OCI-LY1 (cell line): ENCODE measurements around the gene DDX31.

Experiments
- EZH2 ChIP-seq: fragments of 200-600 bp; sonication (generic), shearing (Covaris generic); IDR thresholded peaks from 2 replicates; pipeline ENCODE4 v1.8.0; 2017; ENCODE audit warnings: borderline replicate concordance, mixed run types, mild to moderate bottlenecking, antibody characterized with exemption, low read length, moderate library complexity, mixed read lengths
- TF ChIP-seq, protein P1 (sequence below): fragments of 200-600 bp; sonication (generic), shearing (Covaris generic); IDR thresholded peaks from 2 replicates; pipeline ENCODE4 v1.5.1; 2017; ENCODE audit warnings: mild to moderate bottlenecking, antibody characterized with exemption, low read length, moderate library complexity, mixed read lengths

DNA sequence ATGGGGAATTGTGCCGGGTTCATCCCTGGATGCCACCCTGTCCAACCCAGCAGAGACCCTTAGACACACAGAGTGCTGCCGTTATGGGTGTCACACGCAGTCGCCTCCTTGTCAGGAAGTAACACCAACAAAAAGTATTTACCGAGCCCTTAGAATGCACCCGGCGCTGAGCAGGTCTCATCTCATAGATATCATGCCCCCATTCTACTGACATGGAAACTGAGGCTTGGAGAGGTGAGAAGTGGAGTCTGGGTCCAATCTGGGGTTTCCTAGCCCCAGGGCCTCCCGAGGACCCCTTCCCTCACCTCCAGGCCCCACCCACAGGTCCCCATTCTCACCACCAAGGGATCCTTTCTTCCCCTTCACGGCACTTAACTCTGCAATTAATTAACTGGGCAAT, 124.2 kb downstream of the DDX31 start:
- TF ChIP-seq, protein P1, sequence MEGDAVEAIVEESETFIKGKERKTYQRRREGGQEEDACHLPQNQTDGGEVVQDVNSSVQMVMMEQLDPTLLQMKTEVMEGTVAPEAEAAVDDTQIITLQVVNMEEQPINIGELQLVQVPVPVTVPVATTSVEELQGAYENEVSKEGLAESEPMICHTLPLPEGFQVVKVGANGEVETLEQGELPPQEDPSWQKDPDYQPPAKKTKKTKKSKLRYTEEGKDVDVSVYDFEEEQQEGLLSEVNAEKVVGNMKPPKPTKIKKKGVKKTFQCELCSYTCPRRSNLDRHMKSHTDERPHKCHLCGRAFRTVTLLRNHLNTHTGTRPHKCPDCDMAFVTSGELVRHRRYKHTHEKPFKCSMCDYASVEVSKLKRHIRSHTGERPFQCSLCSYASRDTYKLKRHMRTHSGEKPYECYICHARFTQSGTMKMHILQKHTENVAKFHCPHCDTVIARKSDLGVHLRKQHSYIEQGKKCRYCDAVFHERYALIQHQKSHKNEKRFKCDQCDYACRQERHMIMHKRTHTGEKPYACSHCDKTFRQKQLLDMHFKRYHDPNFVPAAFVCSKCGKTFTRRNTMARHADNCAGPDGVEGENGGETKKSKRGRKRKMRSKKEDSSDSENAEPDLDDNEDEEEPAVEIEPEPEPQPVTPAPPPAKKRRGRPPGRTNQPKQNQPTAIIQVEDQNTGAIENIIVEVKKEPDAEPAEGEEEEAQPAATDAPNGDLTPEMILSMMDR: no peak
- no peak for TF ChIP-seq EZH2
